HEK293 (cell line): ENCODE results near the gene CHMP4A.

Experiments
- ZBTB7A ChIP-seq: fragments of 450-650 bp; formaldehyde crosslinking; IDR thresholded peaks from 2 replicates; pipeline ENCODE4 v1.5.1; 2016; ENCODE audit warnings: low read depth, missing biosample characterization, missing genetic modification characterization
- ZNF169 ChIP-seq: fragments of 450-650 bp; formaldehyde crosslinking; IDR thresholded peaks from 2 replicates; pipeline ENCODE4 v1.5.1; 2016; ENCODE audit warnings: missing biosample characterization, missing genetic modification characterization
- ZNF221 ChIP-seq: fragments of 450-650 bp; formaldehyde crosslinking; IDR thresholded peaks from 2 replicates; pipeline ENCODE4 v1.5.1; 2017; ENCODE audit warnings: missing biosample characterization, missing genetic modification characterization, borderline replicate concordance
- ZNF324 ChIP-seq: fragments of 450-650 bp; formaldehyde crosslinking; IDR thresholded peaks from 2 replicates; pipeline ENCODE4 v1.5.1; 2016; ENCODE audit warnings: missing biosample characterization, missing genetic modification characterization
- ZNF423 ChIP-seq: fragments of 450-650 bp; formaldehyde crosslinking; IDR thresholded peaks from 2 replicates; pipeline ENCODE4 v1.5.1; 2016; ENCODE audit warnings: missing biosample characterization, missing genetic modification characterization
- ZNF529 ChIP-seq: fragments of 450-650 bp; formaldehyde crosslinking; IDR thresholded peaks from 2 replicates; pipeline ENCODE4 v1.5.1; 2017; ENCODE audit warnings: missing genetic modification characterization, missing biosample characterization; ENCODE audit not compliant: insufficient replicate concordance
- ZNF571 ChIP-seq: fragments of 450-650 bp; formaldehyde crosslinking; IDR thresholded peaks from 2 replicates; pipeline ENCODE4 v1.5.0; 2017; ENCODE audit warnings: missing biosample characterization, missing genetic modification characterization
- TF ChIP-seq, protein P1 (sequence below): fragments of 450-650 bp; formaldehyde crosslinking; IDR thresholded peaks from 2 replicates; pipeline ENCODE4 v1.5.1; 2016; ENCODE audit warnings: missing biosample characterization, missing genetic modification characterization
- TF ChIP-seq, protein P2 (sequence below): fragments of 450-650 bp; formaldehyde crosslinking; IDR thresholded peaks from 2 replicates; pipeline ENCODE4 v1.5.1; 2016; ENCODE audit warnings: missing biosample characterization, missing genetic modification characterization
- TF ChIP-seq, protein P3 (sequence below): IDR thresholded peaks from 2 replicates; pipeline ENCODE4 v1.6.1; 2011; ENCODE audit warnings: mild to moderate bottlenecking, low read depth, low read length, borderline replicate concordance

DNA sequence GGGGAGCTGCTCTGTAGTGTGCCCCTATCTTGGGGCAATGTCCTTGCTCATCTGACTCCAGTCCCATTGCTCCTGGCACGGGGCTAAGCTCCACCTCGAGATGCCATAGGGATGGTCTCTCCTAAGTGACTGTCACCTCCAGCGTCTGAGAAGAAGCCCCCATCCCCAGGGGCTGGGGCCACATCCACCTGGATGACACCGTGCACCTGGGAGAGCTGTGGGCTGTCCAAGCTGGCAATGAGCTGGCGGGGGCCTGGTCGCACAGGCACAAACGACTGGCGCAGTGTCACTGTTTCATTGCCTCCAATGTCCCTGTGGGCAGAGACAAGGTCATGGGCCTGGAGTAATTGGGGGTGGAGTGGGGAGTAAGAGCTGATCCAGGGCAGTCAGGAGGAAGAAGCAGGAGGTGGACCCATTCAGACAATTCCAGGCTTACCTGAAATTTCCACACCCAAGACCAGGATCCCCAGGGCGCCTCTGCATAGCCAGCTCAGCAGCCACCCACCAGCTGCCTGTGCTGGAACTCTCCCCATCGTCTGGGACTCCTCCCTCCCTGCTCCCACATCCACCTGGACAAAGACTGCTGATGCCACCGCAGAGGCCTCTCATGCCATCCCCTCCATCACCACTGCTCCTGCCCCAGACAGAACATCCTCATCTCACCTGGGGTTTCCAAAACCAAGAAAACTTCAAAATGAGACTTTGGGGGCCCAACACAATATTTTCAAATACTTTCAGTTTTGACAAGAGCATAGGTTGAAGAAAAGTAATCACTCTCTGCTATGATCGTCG lies 36.1 kb upstream of the CHMP4A start:
- TF ChIP-seq, protein P1, sequence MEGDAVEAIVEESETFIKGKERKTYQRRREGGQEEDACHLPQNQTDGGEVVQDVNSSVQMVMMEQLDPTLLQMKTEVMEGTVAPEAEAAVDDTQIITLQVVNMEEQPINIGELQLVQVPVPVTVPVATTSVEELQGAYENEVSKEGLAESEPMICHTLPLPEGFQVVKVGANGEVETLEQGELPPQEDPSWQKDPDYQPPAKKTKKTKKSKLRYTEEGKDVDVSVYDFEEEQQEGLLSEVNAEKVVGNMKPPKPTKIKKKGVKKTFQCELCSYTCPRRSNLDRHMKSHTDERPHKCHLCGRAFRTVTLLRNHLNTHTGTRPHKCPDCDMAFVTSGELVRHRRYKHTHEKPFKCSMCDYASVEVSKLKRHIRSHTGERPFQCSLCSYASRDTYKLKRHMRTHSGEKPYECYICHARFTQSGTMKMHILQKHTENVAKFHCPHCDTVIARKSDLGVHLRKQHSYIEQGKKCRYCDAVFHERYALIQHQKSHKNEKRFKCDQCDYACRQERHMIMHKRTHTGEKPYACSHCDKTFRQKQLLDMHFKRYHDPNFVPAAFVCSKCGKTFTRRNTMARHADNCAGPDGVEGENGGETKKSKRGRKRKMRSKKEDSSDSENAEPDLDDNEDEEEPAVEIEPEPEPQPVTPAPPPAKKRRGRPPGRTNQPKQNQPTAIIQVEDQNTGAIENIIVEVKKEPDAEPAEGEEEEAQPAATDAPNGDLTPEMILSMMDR (tag by site-specific recombination) = no peak
- TF ChIP-seq ZNF169 (tag by site-specific recombination) (no peak), ZNF571 (tag by site-specific recombination) (no peak), ZNF423 (tag by site-specific recombination) (no peak), ZNF221 (no peak), ZNF324 (tag by site-specific recombination) (no peak), ZNF529 (no peak), ZBTB7A (no peak)
- TF ChIP-seq, protein P2, sequence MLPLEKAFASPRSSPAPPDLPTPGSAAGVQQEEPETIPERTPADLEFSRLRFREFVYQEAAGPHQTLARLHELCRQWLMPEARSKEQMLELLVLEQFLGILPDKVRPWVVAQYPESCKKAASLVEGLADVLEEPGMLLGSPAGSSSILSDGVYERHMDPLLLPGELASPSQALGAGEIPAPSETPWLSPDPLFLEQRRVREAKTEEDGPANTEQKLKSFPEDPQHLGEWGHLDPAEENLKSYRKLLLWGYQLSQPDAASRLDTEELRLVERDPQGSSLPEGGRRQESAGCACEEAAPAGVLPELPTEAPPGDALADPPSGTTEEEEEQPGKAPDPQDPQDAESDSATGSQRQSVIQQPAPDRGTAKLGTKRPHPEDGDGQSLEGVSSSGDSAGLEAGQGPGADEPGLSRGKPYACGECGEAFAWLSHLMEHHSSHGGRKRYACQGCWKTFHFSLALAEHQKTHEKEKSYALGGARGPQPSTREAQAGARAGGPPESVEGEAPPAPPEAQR (tag by site-specific recombination) = no peak
- TF ChIP-seq, protein P3, sequence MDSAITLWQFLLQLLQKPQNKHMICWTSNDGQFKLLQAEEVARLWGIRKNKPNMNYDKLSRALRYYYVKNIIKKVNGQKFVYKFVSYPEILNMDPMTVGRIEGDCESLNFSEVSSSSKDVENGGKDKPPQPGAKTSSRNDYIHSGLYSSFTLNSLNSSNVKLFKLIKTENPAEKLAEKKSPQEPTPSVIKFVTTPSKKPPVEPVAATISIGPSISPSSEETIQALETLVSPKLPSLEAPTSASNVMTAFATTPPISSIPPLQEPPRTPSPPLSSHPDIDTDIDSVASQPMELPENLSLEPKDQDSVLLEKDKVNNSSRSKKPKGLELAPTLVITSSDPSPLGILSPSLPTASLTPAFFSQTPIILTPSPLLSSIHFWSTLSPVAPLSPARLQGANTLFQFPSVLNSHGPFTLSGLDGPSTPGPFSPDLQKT = no peak
